GM12878 (cell line): ENCODE measurements around the gene ATP13A2. TPM values are rescaled to one million over a fixed set of nuclear protein-coding genes. Genes with fewer than 3 reads are reported as not detected.

Experiments used
- ATAC-seq: fragments of 200-7000 bp; cut with Tn5 transposase; 3 replicates; pipeline ENCODE4 v1.9.1; 2020; ENCODE audit warnings: mild to moderate bottlenecking, moderate library complexity
- BruUV-seq: library from RNA; stranded (reverse); fragments of 400-500 nt; replicated peaks from 2 replicates; lab custom pipeline; 2021; lab: Mats Ljungman, UMichigan
- CTCF ChIA-PET: fragments of 300-600 bp; sonication (Branson Sonifier 250); formaldehyde crosslinking; extraction: SDS; loops from one replicate; lab custom pipeline; 2021; ENCODE audit warnings: inconsistent platforms; lab: Yijun Ruan, JAX
- POLR2A ChIA-PET: fragments of 350-600 bp; formaldehyde crosslinking; extraction: SDS; loops from one replicate; lab custom pipeline; 2021; ENCODE audit warnings: inconsistent platforms; lab: Charles Lee
- RAD21 ChIA-PET: fragments of 300-600 bp; sonication (Branson Sonifier 250); formaldehyde crosslinking; loops from one replicate; lab custom pipeline; 2023; ENCODE audit warnings: antibody characterized with exemption; ENCODE audit not compliant: unreplicated experiment; lab: Charles Lee
- SMC1A ChIA-PET: fragments of 300-600 bp; sonication (Branson Sonifier 250); formaldehyde crosslinking; loops from one replicate; lab custom pipeline; 2023; ENCODE audit not compliant: unreplicated experiment, uncharacterized antibody; lab: Charles Lee
- DNase-seq: peaks from one replicate; pipeline ENCODE4 v3.0.0-alpha.2; 2011; ENCODE audit warnings: low read depth, low spot score
- FAIRE-seq: peaks from 3 replicates; lab custom pipeline; 2011; peaks lifted over from hg19 to GRCh38; lab: Jason Lieb, UNC
- H2AFZ ChIP-seq: 2 replicates; pipeline ENCODE4 v1.6.0; 2011; ENCODE audit warnings: low read depth, low read length, control low read depth; ENCODE audit not compliant: control insufficient read depth
- H3K27ac ChIP-seq: 2 replicates; pipeline ENCODE4 v1.5.1; 2011; ENCODE audit warnings: control low read depth; ENCODE audit not compliant: control insufficient read depth, insufficient read depth
- H3K27me3 ChIP-seq, 2 experiments: replicated peaks in 1 of 2; 2 replicates each; pipeline versions ENCODE4 v1.6.0 to v1.6.1; 2011; ENCODE audit warnings: low read length in 1 of 2; ENCODE audit not compliant: control insufficient read depth in 2 of 2, insufficient read depth in 2 of 2
- H3K36me3 ChIP-seq, 2 experiments: 2 replicates each; pipeline ENCODE4 v1.5.1; 2011; ENCODE audit warnings: low read length in 1 of 2; ENCODE audit not compliant: control insufficient read depth in 2 of 2, insufficient read depth in 2 of 2
- H3K4me1 ChIP-seq: 2 replicates; pipeline ENCODE4 v1.6.1; 2011; ENCODE audit warnings: mild to moderate bottlenecking, low read length, moderate library complexity, mixed read lengths; ENCODE audit not compliant: control insufficient read depth, insufficient read depth
- H3K4me2 ChIP-seq: 2 replicates; pipeline ENCODE4 v1.6.0; 2011; ENCODE audit warnings: control low read depth; ENCODE audit not compliant: control insufficient read depth, insufficient read depth
- H3K4me3 ChIP-seq: fragments of 200-600 bp; sonication (generic); 2 replicates; pipeline ENCODE4 v1.5.1; 2016
- H3K79me2 ChIP-seq: 2 replicates; pipeline ENCODE4 v1.6.0; 2011; ENCODE audit warnings: low read length; ENCODE audit not compliant: control insufficient read depth, insufficient read depth
- H3K9ac ChIP-seq: 2 replicates; pipeline ENCODE4 v1.8.0; 2011; ENCODE audit warnings: low read length, control low read depth, mixed read lengths; ENCODE audit not compliant: control insufficient read depth, insufficient read depth
- H3K9me3 ChIP-seq: replicated peaks from 3 replicates; pipeline ENCODE4 v1.5.1; 2011; ENCODE audit warnings: mild to moderate bottlenecking, low read length; ENCODE audit not compliant: control insufficient read depth, insufficient read depth
- H4K20me1 ChIP-seq: 2 replicates; pipeline ENCODE4 v1.6.0; 2011; ENCODE audit not compliant: control insufficient read depth, insufficient read depth
- MLLT1 ChIP-seq: fragments of 450-650 bp; IDR thresholded peaks from 2 replicates; pipeline ENCODE4 v1.6.1; 2016; ENCODE audit warnings: mild to moderate bottlenecking
- PKNOX1 ChIP-seq: fragments of 450-650 bp; IDR thresholded peaks from 2 replicates; pipeline ENCODE4 v1.6.1; 2016; ENCODE audit warnings: mild to moderate bottlenecking
- POLR2A ChIP-seq: IDR thresholded peaks from 2 replicates; pipeline ENCODE4 v1.6.1; 2011; ENCODE audit warnings: low read depth, mild to moderate bottlenecking, low read length
- SIN3A ChIP-seq: IDR thresholded peaks from 2 replicates; pipeline ENCODE4 v1.6.1; 2012; ENCODE audit warnings: low read depth, low read length, improper control_type of control experiment
- WGBS: methylation state at CpG from one replicate; pipeline ENCODE4 v1.1.6; 2016; ENCODE audit warnings: low lambda C conversion rate; ENCODE audit not compliant: insufficient replicate concordance, insufficient coverage; ENCODE audit errors: missing lambda C conversion rate; 5-methylcytosine and 5-hydroxymethylcytosine counted together
- in situ Hi-C: fragments of 300-500 bp; cut with MboI; formaldehyde crosslinking; loops from 9 replicates; pipeline ENCODE4 v1.14.3; 2018; ENCODE audit warnings: mixed read lengths
- intact Hi-C: fragments of 100-400 bp; cut with micrococcal nuclease; formaldehyde crosslinking; loops from one replicate; pipeline ENCODE4 v1.14.2; 2022; ENCODE audit not compliant: unreplicated experiment
- polyA plus RNA-seq, 11 experiments: library from polyadenylated mRNA; depleted of rRNA in 4 of 11; unstranded in 6 of 11; stranded (reverse) in 5 of 11; fragments of >200 nt; fragmentation: Nextera tagmentation in 4 of 11; fragmentation: Illumina TruSeq in 1 of 11; extraction: Ambion mirVana in 4 of 11; extraction: Trizol in 1 of 11; gene quantifications; 1 replicate in 1 of 11; 2 replicates in 10 of 11; pipeline versions ENCODE4 v1.2.1 to v1.2.3, GENCODE V29; 2011 to 2016; ENCODE audit warnings: inconsistent platforms in 2 of 11, missing spikeins in 2 of 11, low read depth in 1 of 11
- total RNA-seq, 4 experiments: library from RNA; depleted of rRNA in 3 of 4; stranded (reverse); fragments of >200 nt in 3 of 4; fragmentation: Illumina TruSeq in 1 of 4; extraction: Trizol in 1 of 4; gene quantifications; 2 replicates each; pipeline versions ENCODE4 v1.2.1 to v1.2.3, GENCODE V29; 2013 to 2021

ATP13A2 gene
- total and polyA plus RNA-seq, 10 of the 15 experiments (the other 5 are each of a cell fraction or from before 2014, with no cell fraction given) = 0.24 to 30.5 (median 8.0) TPM

- ATAC-seq = peak; percentile 3; the same call in 1 of the 3 replicates
- Histone ChIP-seq H3K4me3 (peak overlapping the region; percentile 96), H3K9me3 (no peaks in the 10 kb centered on the region), H3K4me2 (peak overlapping the region; percentile 72), H3K36me3 (peaks cover 0 to 2% of the 10 kb centered on the region in 2 experiments; a peak in 1 of 4 replicates), H3K27me3 (no peaks in the 10 kb centered on the region), H3K9ac (peak overlapping the region; percentile 92), H3K79me2 (peaks cover 29% of the 10 kb centered on the region), H4K20me1 (no peaks in the 10 kb centered on the region), H2AFZ (no peak overlapping the region; the same call in 1 of the 2 replicates), H3K27ac (peak overlapping the region; percentile 80), H3K4me1 (no peaks in the 10 kb centered on the region; the same call in 1 of the 2 replicates)
- CTCF ChIA-PET = interaction anchor here (1.2 kb wide), 1 partner anchor 93 kb away, joined by 3 read pairs; no protein-coding TSS in a partner anchor
- no peak for FAIRE-seq
- TF ChIP-seq MLLT1 (no peak), PKNOX1 (peak; percentile 12; the same call in 1 of the 2 replicates), SIN3A (no peak), POLR2A (no peak)
- DNase-seq = no peak
- intact Hi-C loops (loop anchor here (10.0 kb wide), 1 partner anchor 222 kb away; no protein-coding TSS in a partner anchor), in situ Hi-C loops (no loop called here)
- WGBS = 2% methylated on average over 12 of the region's 12 CpGs
- no TSS peak for BruUV-seq
- RAD21 ChIA-PET = no interaction called here
- POLR2A ChIA-PET = interaction anchor here (0.6 to 0.7 kb wide), 2 partner anchors 61 to 377 kb away, joined by 3 to 5 read pairs; no protein-coding TSS in a partner anchor
- SMC1A ChIA-PET = interaction anchor here (0.7 kb wide), 1 partner anchor 435 kb away, joined by 3 read pairs; no protein-coding TSS in a partner anchor
Observed at GRCh38 chr1:17053086-17053684, 41.5 kb upstream of the ATP13A2 start.
